Liver (tissue), 9 donors: Measurements from ENCODE around the gene C16orf74. TPM values are rescaled to one million over a fixed set of nuclear protein-coding genes. Genes with fewer than 3 reads are reported as not detected.

Source experiments
- DNase-seq: peaks from one replicate; pipeline ENCODE4 v3.0.0-alpha.2; 2017; ENCODE audit warnings: low spot score
- H3K27ac ChIP-seq, 2 donors: one replicate each; pipeline ENCODE4 v1.7.0; 2013; ENCODE audit warnings: inconsistent platforms in 2 of 2, low read length in 2 of 2, control low read depth in 1 of 2, low read depth in 1 of 2, mild to moderate bottlenecking in 1 of 2
- H3K27me3 ChIP-seq, 4 donors: one replicate each; pipeline versions ENCODE4 v1.6.1 to v1.7.0; 2013; ENCODE audit warnings: low read length in 3 of 4, inconsistent platforms in 1 of 4, mild to moderate bottlenecking in 1 of 4, moderate library complexity in 1 of 4; ENCODE audit not compliant: control insufficient read depth in 4 of 4, insufficient read depth in 4 of 4
- H3K36me3 ChIP-seq, 4 donors: one replicate each; pipeline versions ENCODE4 v1.6.1 to v1.7.0; 2013; ENCODE audit warnings: low read length in 3 of 4, mild to moderate bottlenecking in 3 of 4, low read depth in 1 of 4, moderate library complexity in 1 of 4; ENCODE audit not compliant: control insufficient read depth in 4 of 4, insufficient read depth in 3 of 4
- H3K4me1 ChIP-seq, 4 donors: one replicate each; pipeline versions ENCODE4 v1.6.1 to v1.7.0; 2013; ENCODE audit warnings: low read length in 3 of 4, mild to moderate bottlenecking in 3 of 4, moderate library complexity in 1 of 4; ENCODE audit not compliant: control insufficient read depth in 4 of 4, insufficient read depth in 4 of 4
- H3K4me3 ChIP-seq, 3 donors: one replicate each; pipeline versions ENCODE4 v1.6.1 to v1.7.0; 2013; ENCODE audit warnings: low read length in 3 of 3, control low read depth in 1 of 3, low read depth in 1 of 3, mild to moderate bottlenecking in 1 of 3
- H3K9ac ChIP-seq, 2 donors: one replicate each; pipeline ENCODE4 v1.7.0; 2013; ENCODE audit warnings: low read length in 2 of 2, mild to moderate bottlenecking in 2 of 2, moderate library complexity in 2 of 2, control low read depth in 1 of 2, low read depth in 1 of 2
- H3K9me3 ChIP-seq, 4 donors: one replicate each; pipeline versions ENCODE4 v1.6.1 to v1.7.0; 2013; ENCODE audit warnings: low read length in 3 of 4; ENCODE audit not compliant: control insufficient read depth in 4 of 4
- EGR1 ChIP-seq, 2 donors: IDR thresholded peaks; 2 replicates each; pipeline ENCODE4 v1.6.1; 2016 to 2018; ENCODE audit warnings: antibody characterized with exemption in 2 of 2, low read depth in 2 of 2
- FOXA1 ChIP-seq: IDR thresholded peaks from 2 replicates; pipeline ENCODE4 v1.6.1; 2016; ENCODE audit warnings: antibody characterized with exemption
- FOXA2 ChIP-seq: IDR thresholded peaks from 2 replicates; pipeline ENCODE4 v1.6.1; 2016; ENCODE audit warnings: antibody characterized with exemption
- GABPA ChIP-seq, 2 donors: IDR thresholded peaks in 1 of 2; conservative IDR thresholded peaks in 1 of 2; 2 replicates each; pipeline ENCODE4 v1.6.1; 2016; ENCODE audit warnings: antibody characterized with exemption in 2 of 2, mild to moderate bottlenecking in 1 of 2, moderate library complexity in 1 of 2
- HNF4A ChIP-seq, 2 donors: conservative IDR thresholded peaks; 2 replicates each; pipeline ENCODE4 v1.6.1; 2016; ENCODE audit warnings: antibody characterized with exemption in 2 of 2, mild to moderate bottlenecking in 2 of 2
- HNF4G ChIP-seq: IDR thresholded peaks from 2 replicates; pipeline ENCODE4 v1.6.1; 2016; ENCODE audit warnings: antibody characterized with exemption
- JUND ChIP-seq, 2 donors: IDR thresholded peaks; 2 replicates each; pipeline ENCODE4 v1.6.1; 2016; ENCODE audit warnings: antibody characterized with exemption in 2 of 2
- NR2F2 ChIP-seq: IDR thresholded peaks from 2 replicates; pipeline ENCODE4 v1.6.1; 2016; ENCODE audit warnings: antibody characterized with exemption
- RAD21 ChIP-seq, 2 donors: IDR thresholded peaks; 2 replicates each; pipeline ENCODE4 v1.6.1; 2016; ENCODE audit warnings: antibody characterized with exemption in 2 of 2, mild to moderate bottlenecking in 2 of 2
- RXRA ChIP-seq, 2 donors: IDR thresholded peaks; 2 replicates each; pipeline ENCODE4 v1.6.1; 2017 to 2018; ENCODE audit warnings: antibody characterized with exemption in 2 of 2, mild to moderate bottlenecking in 1 of 2
- SP1 ChIP-seq: IDR thresholded peaks from 2 replicates; pipeline ENCODE4 v1.6.1; 2018; ENCODE audit warnings: antibody characterized with exemption, mild to moderate bottlenecking
- TAF1 ChIP-seq: conservative IDR thresholded peaks from 2 replicates; pipeline ENCODE4 v1.6.1; 2016; ENCODE audit warnings: antibody characterized with exemption, mild to moderate bottlenecking
- WGBS: extraction: QIAGEN DNeasy Blood & Tissue Kit; methylation state at CpG from one replicate; pipeline ENCODE4 v1.1.7; 2013; 5-methylcytosine and 5-hydroxymethylcytosine counted together
- polyA plus RNA-seq, 2 donors: library from polyadenylated mRNA; stranded (reverse) in 1 of 2; unstranded in 1 of 2; fragments of 200-250 nt in 1 of 2; fragments of >200 nt in 1 of 2; fragmentation: Nextera tagmentation in 1 of 2; extraction: Ambion mirVana in 1 of 2; gene quantifications; one replicate each; pipeline versions ENCODE4 v1.2.1 to v1.2.3, GENCODE V29; 2013 to 2015
- total RNA-seq, 2 donors: library from RNA; depleted of rRNA; stranded (reverse); fragments of >200 nt; gene quantifications; one replicate each; pipeline ENCODE4 v1.2.3, GENCODE V29; 2014
- TF ChIP-seq, protein P1 (sequence below): IDR thresholded peaks from 2 replicates; pipeline ENCODE4 v1.6.1; 2016; ENCODE audit warnings: antibody characterized with exemption, mild to moderate bottlenecking
- TF ChIP-seq, protein P2 (sequence below): IDR thresholded peaks from 2 replicates; pipeline ENCODE4 v1.6.1; 2016; ENCODE audit warnings: antibody characterized with exemption
- TF ChIP-seq, protein P3 (sequence below): IDR thresholded peaks from 2 replicates; pipeline ENCODE4 v1.6.1; 2016; ENCODE audit warnings: antibody characterized with exemption
- donor health status: healthy.
- donor health status: healthy.
- donor health status: healthy.
- donor health status: healthy.
- donor health status: healthy.

C16orf74 gene
- total and polyA plus RNA-seq, 4 donors = 0.37 to 0.75 (median 0.43) TPM

DNA sequence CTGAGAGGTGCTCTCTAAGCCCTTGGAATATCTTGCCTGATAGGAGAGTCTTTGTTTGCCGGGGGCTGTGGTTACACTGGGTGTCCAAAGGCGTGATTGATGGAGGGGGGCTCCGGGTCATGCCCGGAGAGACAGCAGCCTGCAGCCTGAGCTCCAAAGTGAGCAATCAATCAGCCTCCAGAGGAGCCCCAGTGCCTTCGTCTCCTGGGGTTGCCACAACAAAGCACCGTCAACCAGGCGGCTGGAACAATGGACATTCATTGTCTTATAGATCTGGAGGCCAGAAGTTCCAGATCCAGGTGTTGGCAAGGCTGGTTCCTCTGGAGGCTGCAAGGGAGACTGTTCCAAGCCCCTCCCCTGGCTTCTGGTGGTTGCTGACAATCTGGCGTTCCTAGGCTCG, 38.1 kb downstream of the C16orf74 start (continued):
- TF ChIP-seq, protein P1, sequence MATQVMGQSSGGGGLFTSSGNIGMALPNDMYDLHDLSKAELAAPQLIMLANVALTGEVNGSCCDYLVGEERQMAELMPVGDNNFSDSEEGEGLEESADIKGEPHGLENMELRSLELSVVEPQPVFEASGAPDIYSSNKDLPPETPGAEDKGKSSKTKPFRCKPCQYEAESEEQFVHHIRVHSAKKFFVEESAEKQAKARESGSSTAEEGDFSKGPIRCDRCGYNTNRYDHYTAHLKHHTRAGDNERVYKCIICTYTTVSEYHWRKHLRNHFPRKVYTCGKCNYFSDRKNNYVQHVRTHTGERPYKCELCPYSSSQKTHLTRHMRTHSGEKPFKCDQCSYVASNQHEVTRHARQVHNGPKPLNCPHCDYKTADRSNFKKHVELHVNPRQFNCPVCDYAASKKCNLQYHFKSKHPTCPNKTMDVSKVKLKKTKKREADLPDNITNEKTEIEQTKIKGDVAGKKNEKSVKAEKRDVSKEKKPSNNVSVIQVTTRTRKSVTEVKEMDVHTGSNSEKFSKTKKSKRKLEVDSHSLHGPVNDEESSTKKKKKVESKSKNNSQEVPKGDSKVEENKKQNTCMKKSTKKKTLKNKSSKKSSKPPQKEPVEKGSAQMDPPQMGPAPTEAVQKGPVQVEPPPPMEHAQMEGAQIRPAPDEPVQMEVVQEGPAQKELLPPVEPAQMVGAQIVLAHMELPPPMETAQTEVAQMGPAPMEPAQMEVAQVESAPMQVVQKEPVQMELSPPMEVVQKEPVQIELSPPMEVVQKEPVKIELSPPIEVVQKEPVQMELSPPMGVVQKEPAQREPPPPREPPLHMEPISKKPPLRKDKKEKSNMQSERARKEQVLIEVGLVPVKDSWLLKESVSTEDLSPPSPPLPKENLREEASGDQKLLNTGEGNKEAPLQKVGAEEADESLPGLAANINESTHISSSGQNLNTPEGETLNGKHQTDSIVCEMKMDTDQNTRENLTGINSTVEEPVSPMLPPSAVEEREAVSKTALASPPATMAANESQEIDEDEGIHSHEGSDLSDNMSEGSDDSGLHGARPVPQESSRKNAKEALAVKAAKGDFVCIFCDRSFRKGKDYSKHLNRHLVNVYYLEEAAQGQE = no peak

DNA sequence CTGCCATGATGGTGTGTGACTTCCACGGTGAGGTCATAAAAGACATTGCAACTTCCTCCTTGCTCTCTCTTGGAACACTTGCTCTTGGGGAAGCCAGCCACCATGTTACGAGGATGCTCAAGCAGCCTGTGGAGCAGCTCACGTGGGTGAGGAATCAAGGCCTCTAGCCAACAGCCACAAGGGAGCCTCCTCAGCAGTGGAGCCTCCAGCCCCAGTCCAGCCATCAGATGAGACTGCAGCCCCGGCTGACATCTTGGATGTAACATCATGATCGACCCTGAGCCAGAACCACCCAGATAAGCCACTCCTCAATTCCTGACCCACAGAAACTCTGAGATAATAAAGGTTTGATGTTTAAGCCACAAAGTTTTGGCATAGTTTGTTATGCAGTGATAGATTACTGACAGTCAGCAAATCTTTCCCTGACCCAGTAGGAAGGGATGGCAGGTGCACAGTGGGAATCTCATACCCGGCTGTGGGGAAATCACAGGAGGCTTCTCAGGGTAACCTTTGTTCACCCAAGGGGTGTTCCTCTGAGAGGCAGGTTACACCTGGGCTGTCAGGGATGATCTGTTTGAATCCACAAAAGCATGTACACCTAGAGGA, 38.8 kb downstream of the C16orf74 start:
- Histone ChIP-seq H3K9me3 (peaks cover 0 to 5% (median 0%) of the 10 kb centered on the region in 4 donors), H3K36me3 (no peaks in the 10 kb centered on the region), H3K27ac (no peak overlapping the region), H3K9ac (no peak overlapping the region), H3K4me1 (no peaks in the 10 kb centered on the region), H3K4me3 (no peak overlapping the region), H3K27me3 (no peaks in the 10 kb centered on the region)
- TF ChIP-seq FOXA2 (no peak), HNF4G (no peak), FOXA1 (no peak), HNF4A (conservative IDR thresholded peaks at IDR 0.05) (no peak), RXRA (IDR thresholded peaks at IDR 0.05) (no peak), EGR1 (IDR thresholded peaks at IDR 0.05; ENCODE audit: low read depth in 2 of 2) (no peak), TAF1 (no peak), GABPA (IDR thresholded peaks at IDR 0.05 in 1 of 2, conservative IDR thresholded peaks at IDR 0.05 in 1 of 2) (no peak), NR2F2 (no peak), SP1 (no peak), RAD21 (IDR thresholded peaks at IDR 0.05) (no peak), JUND (IDR thresholded peaks at IDR 0.05) (no peak)
- TF ChIP-seq, protein P1 = no peak
- TF ChIP-seq, protein P2, sequence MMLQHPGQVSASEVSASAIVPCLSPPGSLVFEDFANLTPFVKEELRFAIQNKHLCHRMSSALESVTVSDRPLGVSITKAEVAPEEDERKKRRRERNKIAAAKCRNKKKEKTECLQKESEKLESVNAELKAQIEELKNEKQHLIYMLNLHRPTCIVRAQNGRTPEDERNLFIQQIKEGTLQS = no peak
- WGBS = 93% methylated on average over 6 of the region's 6 CpGs
- DNase-seq = no peak

DNA sequence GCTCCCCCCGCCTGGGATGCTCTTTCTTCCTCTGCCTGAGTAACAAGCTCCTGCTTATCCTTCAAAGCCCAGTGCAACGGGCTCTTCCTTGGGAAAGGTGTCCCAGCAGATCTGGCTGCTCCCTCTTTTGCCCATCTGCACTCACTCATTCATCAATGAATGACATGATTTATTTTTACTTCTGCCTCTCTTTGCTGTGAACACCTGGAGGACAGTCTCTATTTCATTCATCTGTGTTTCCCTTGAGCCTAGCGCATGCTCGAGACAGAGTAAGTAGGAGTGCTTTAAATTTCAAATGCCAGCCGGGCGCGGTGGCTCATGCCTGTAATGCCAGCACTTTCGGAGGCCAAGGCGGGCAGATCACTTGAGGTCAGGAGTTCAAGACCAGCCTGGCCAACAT, 40.2 kb downstream of the C16orf74 start:
- no peak overlapping the region for H3K9ac ChIP-seq
- no peaks in the 10 kb centered on the region for H3K4me1 ChIP-seq
- no peaks in the 10 kb centered on the region for H3K27me3 ChIP-seq
- 92% methylated on average over 9 of the region's 9 CpGs for whole genome bisulfite sequencing
- peaks cover 0 to 5% (median 0%) of the 10 kb centered on the region in 4 donors for H3K9me3 ChIP-seq
- no peak for DNase-seq
- no peak overlapping the region for H3K27ac ChIP-seq
- no peak overlapping the region for H3K4me3 ChIP-seq
- no peaks in the 10 kb centered on the region for H3K36me3 ChIP-seq
- TF ChIP-seq, protein P3, sequence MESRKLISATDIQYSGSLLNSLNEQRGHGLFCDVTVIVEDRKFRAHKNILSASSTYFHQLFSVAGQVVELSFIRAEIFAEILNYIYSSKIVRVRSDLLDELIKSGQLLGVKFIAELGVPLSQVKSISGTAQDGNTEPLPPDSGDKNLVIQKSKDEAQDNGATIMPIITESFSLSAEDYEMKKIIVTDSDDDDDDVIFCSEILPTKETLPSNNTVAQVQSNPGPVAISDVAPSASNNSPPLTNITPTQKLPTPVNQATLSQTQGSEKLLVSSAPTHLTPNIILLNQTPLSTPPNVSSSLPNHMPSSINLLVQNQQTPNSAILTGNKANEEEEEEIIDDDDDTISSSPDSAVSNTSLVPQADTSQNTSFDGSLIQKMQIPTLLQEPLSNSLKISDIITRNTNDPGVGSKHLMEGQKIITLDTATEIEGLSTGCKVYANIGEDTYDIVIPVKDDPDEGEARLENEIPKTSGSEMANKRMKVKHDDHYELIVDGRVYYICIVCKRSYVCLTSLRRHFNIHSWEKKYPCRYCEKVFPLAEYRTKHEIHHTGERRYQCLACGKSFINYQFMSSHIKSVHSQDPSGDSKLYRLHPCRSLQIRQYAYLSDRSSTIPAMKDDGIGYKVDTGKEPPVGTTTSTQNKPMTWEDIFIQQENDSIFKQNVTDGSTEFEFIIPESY = no peak
- TF ChIP-seq, protein P1 = no peak
